HG03045 (cell line): Measurements from ENCODE around the gene SLC26A11.
"Not testable (repeated sequence)": the region's sequence is repeated elsewhere in the genome, so short reads cannot be mapped to it uniquely, and the experiment has no call there.

ENCODE experiments used
- ATAC-seq: cut with Tn5 transposase; IDR thresholded peaks from one replicate; pipeline ENCODE4 v1.9.1; 2021; ENCODE audit warnings: mild to moderate bottlenecking, moderate library complexity; ENCODE audit not compliant: unreplicated experiment

SLC26A11 gene

DNA sequence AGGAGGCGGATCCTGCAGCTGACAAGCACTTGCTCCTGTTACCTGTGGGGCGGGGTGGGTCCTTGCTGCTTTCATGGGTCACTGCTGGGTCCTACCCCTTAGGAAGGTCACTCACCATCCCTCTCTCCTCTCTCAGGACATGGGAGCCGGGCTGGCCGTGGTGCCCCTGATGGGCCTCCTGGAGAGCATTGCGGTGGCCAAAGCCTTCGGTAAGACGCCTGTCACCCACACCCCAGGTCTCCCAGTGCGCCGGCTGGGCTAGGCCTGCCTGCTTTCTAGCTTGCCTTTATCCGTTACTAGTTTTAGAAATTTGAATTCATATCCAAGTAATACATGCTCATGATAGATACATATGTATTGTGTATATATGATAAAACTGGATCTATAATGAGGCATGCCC, 17.2 kb downstream of the SLC26A11 start:
- no peak for ATAC-seq

DNA sequence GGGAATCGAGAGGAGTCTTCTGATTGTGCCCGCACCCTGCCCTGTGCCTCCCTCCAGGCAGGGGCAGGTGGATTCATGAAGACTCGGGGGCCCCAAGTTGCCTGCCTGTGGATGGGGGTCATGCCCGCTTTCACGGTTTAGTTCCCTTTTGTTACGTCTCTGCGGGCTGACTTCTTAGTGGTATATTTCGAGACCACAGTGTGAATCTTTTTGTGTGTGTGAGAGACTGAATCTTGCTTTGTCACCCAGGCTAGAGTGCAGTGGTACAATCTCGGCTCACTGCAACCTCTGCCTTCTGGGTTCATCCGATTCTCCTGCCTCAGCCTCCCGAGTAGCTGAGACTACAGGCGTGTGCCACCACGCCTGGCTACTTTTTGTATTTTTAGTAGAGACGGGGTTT, 22.3 kb downstream of the SLC26A11 start:
- no peak for ATAC-seq

DNA sequence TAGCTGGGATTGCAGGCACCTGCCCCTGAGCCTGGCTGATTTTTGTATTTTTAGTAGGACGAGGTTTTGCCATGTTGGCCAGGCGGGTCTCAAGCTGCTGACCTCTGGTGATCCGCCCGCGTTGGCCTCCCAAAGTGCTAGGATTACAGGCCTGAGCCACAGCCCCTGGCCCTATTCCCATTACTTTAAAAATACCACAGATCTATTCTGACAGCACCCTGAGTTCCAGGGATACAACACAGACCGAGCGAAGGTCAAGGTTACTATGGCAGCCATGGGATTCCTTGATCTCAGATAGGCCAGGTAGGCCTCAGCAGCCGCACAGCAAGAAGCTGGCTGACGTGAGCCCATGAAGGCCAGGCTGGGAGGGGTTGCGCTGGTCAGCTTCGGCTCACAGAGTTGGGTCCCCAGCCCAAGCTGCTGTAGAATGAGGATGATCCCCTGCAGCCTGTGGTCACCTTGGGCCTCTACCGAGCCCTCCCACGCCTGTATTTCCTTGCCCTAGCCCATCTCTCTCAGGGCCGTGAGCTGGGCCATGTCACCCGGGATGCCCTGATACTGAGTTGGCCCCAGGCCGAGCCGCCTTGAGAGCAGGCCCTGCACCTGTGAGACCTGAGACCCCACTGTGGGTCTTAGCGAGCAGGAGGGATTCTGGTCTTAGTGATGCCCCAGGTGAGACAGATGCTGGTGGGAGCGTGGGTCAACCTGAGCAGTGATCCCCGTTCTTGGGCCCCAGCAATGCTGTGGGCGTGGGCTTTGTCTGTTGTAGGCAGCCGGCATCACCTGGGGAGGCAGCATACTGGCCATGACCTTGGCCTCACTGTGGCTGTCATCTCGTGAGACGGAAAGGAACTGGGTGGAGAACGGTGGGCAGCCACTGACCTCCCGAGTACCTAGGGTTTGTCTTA, 23.6 kb downstream of the SLC26A11 start:
- no peak for ATAC-seq

DNA sequence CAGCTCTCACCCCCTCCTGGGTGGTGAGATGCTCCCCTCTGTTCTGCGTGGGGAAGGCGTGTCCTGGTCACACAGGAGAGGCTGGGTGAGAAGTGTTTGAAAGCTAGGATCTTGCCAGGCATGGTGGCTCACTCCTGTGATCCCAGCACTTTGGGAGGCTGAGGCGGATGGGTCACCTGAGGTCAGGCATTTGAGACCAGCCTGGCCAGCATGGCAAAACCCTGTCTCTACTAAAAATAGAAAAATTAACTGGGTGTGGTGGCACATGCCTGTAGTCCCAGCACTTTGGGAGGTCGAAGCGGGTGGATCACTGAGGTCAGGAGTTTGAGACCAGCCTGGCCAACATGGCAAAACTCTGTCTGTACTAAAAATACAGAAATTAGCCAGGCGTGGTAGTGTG, 24.2 kb downstream of the SLC26A11 start:
- ATAC-seq, result not testable (repeated sequence)

DNA sequence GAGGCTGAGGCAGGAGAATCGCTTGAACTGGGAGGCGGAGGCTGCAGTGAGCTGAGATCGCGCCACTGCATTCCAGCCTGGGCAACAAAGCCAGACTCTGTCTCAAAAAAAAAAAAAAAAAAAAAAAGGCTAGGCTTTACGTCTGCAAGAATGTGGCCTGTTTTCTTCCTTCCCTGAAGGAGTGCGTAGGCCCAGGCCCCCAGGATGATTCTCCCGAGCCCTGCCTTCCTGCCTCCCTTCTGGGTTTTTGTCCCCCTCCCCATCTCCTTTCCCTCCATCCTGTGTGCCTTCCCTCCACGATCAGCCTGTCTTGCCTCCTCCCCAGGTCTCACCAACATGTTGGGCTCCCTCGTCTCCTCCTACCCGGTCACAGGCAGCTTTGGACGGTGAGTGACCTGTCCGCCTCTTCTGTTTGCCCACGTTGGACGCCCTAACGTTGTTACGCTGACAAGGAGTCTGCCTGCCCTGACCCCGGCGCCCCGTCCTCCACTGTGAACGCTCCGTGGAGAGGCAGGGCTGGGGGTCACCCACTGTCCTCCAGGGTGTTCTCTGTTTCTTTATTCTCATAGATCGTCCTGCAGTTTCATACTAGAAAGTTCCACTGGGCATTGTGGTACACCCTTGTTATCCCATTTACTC, 24.8 kb downstream of the SLC26A11 start:
- no peak for ATAC-seq

DNA sequence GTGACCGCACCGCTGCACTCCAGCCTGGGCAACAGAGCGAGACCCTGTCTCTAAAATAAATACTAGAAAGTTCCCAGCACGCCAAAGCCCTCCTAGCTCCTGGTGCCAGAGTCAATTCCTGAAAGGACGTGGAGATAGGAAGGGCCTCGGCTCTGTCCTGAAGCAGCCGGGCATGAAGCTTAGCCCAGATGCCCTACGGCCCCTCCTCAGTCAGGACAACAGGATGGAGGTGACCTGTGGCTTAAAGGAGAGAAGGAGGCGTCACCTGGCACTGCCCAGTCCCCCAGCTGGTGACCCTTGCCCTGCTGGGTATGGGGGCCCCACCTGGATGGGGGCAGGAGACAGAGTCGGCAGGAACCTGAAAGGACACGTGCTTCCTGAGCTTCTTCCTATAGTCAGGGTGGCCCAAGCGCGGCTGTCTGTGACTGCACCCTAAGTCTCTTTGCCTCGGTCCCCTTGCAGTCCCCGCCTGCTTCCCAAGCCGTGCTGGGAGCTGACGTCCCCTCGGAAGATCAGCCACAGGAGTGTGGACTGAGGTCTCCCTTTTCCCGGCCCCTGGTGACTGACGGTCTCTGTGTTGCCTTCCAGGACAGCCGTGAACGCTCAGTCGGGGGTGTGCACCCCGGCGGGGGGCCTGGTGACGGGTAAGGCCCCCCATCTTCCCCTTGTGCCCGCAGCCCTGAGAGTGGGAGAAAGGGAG, 25.5 kb downstream of the SLC26A11 start:
- no peak for ATAC-seq

GRCh38 chr17:80246266-80246681, 26.0 kb downstream of the SLC26A11 start:
- ATAC-seq, result no peak

DNA sequence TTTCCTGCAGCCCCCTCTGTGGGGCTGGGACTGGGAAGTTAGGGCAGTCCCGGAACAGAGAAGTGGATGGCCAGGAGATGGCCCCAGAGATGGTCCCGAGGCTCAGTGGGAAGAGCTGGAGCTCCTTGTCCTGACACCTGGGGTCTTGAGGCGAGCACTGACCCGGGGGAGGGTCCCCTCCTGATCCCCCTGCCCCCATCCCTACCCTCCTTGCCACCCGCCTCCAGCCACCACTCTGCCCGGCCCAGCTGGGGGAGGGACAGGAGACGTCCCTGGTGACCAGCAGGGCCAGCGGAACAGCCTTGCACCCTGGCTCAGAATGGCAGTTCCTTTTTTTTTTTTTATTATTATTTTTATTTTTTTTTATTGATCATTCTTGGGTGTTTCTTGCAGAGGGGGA, 26.5 kb downstream of the SLC26A11 start:
- no peak for ATAC-seq

GRCh38 chr17:80247561-80247960, 27.3 kb downstream of the SLC26A11 start:
- no peak for ATAC-seq

GRCh38 chr17:80248001-80248893, 28.0 kb downstream of the SLC26A11 start:
- ATAC-seq, result no peak

DNA sequence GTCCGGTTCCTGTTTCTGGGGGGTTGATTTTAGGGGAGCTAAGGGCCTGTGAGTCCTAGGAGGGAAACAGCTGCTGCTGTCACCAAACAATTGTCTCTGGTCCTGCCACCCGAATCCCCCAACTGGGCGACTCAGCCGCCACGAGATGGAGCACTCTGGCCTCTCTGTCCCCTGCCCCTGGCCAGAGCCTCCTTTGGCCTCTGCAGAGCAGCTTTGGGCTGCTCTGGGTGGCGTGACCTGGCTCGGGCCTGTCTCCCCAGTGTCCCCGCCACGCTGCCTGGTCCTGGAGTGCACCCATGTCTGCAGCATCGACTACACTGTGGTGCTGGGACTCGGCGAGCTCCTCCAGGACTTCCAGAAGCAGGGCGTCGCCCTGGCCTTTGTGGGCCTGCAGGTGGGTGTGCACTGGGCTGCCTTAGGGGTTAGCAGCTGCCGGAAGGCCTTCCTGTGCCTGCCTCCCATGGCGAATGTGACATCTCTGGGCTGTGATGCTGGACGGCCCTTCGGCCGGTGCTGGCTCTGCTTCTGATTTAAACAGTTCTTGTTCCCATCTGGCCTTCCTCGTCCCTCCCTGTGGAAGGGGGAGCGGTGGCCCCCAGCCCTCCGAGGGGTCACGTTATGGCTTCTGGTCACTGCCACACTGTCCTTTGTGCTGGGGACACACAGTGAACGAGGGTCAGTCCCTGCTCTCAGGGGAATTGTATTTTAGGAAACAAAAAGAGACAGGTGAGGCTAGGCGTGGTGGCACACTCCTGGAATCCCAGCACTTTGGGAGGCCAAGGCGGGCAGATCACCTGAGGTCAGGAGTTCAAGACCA, 28.9 kb downstream of the SLC26A11 start:
- no peak for ATAC-seq

DNA sequence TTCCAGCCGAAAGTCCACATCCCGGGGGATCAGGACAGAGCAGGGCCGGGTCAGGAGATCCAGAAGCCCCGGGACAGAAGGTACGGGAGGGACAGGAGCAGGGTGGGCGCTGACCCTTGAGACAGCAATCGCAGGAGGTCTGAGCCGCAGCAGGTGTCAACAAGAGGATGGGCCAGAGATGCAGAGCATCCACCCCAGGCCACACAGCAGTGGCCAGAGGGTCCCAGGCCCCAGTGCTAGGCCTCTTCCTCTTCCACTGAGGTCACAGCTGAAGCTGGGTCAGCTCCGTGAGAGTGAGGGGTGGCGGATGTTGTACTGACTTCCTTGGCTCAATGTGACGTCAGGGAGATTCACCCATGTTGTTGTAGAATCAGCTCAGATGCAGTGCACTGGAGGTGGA, 31.7 kb downstream of the SLC26A11 start:
- ATAC-seq, result no peak

GRCh38 chr17:80252871-80253270, 32.6 kb downstream of the SLC26A11 start:
- ATAC-seq, result no peak

DNA sequence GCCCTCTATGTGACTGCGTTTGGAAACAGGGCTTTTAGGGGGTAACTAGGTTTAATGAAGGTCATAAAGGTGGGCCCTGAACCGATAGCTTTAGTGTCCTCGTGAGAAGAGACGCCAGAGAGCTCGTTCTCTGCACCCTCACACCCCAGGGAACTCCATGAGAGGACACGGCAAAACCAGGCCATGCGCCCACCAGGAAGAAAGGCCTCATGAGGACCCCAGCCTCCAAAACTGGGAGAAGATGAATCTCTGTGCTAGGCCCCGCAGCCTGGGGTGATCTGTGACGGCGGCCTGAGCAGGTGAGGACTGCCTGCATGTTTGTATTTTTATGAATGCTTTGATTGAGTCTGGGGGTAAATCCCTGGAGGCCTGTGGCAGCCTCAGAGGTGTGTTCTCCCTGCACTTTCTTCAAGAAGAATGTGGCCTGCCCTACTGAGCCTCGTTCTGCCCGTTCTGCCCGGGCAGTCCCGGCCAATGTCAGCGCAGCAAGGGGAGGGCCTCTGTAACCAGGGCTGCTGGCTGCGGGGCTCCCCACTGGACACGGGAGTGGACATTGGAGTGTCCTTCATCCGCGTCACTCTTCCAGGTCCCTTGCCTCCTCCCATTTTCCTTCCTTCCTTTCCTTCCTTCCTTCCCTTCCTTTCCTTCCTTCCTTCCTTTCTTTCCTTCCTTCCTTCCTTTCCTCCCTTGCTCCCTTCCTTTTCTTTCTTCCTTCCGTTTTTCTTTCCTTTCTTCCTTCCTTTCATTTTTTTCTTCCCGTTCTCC, 33.6 kb downstream of the SLC26A11 start:
- no peak for ATAC-seq

- no peak for ATAC-seq
Measured at GRCh38 chr17:80254396-80255251, 34.4 kb downstream of the SLC26A11 start.

- no peak for ATAC-seq
Measured at GRCh38 chr17:80256034-80256350, 35.8 kb downstream of the SLC26A11 start.

- no peak for ATAC-seq
Measured at GRCh38 chr17:80257716-80258213, 37.5 kb downstream of the SLC26A11 start.

GRCh38 chr17:80258296-80258695, 38.1 kb downstream of the SLC26A11 start:
- not testable (repeated sequence) for ATAC-seq
